ENCODE measurements around the gene EI24. TPM values are rescaled to one million over a fixed set of nuclear protein-coding genes. Genes with fewer than 3 reads are reported as not detected.

EI24 gene
- total and polyA plus RNA-seq, 2 experiments from 2014 or later = 76.2 to 130 TPM

DNA sequence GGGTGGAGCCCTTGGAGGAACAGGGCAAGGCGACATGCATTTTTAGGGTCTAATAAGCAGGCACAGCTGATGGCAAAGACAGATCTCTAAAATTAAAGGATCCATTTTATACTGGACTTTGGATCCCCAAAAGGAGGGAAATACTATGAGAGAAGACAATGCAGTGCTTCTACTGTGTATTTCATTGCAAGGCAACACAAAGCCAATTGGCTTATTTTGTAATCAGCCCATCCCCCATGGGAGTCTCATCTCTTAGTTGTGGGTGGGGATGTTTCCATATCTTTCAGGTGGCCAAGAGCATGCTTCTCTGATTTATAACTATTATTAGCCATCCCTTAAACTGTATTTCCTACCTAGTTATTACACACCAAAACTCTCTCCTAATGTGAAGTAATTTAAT, 18.5 kb upstream of the EI24 start:
- Histone ChIP-seq H3K27ac (no peak overlapping the region), H3K36me3 (replicated peaks; ENCODE audit: insufficient read depth, low read depth) (no peaks in the 10 kb centered on the region), H3K4me3 (no peak overlapping the region), H3K9me3 (ENCODE audit: low read depth) (peaks cover 7% of the 10 kb centered on the region), H4K20me1 (ENCODE audit: insufficient read depth, poor library complexity, severe bottlenecking) (no peaks in the 10 kb centered on the region), H3K4me1 (ENCODE audit: insufficient read depth) (no peaks in the 10 kb centered on the region), H3K79me2 (no peaks in the 10 kb centered on the region), H3K4me2 (no peak overlapping the region), H3K27me3 (no peaks in the 10 kb centered on the region), H3K9me2 (replicated peaks; ENCODE audit: insufficient read depth) (no peaks in the 10 kb centered on the region), H2AFZ (no peak overlapping the region)
- DNase-seq (ENCODE audit: low spot score) = no peak
- 100% methylated on average over 1 of the region's 1 CpG for WGBS (ENCODE audit: low lambda C conversion rate, missing lambda C conversion rate)
- TF ChIP-seq EZH2 (IDR thresholded peaks at IDR 0.05; ENCODE audit: borderline replicate concordance) = no peak
- TF ChIP-seq EZH2phosphoT487 (IDR thresholded peaks at IDR 0.05; ENCODE audit: low read depth, severe bottlenecking, unreplicated experiment) = no peak
- no peak for TF ChIP-seq CTCF (IDR thresholded peaks at IDR 0.05; ENCODE audit: poor library complexity)

DNA sequence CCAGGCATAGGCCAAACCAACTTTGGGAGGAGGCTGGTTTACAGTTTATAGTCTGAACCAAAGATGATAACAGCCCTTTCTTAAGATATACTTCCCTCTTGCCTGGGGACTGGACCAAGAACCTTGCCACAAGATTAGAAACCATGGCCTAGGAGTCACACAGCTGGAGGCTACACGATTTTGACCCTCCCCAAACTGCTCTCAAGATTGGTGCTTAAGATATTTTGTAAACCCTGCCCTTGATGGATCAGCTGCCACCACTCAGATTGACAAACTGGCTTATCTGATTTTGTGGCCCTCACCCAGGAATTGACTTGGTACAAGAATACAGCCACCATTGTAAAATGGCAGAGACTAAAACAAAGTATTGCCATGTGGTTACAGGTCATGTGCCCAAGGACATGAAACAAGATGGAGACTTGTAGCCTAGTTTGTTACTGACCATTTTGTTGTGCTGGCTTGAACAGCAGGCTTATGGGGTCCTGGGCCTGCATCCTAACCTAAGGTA, 17.4 kb upstream of the EI24 start:
- Histone ChIP-seq H3K27me3 (no peaks in the 10 kb centered on the region), H3K36me3 (replicated peaks; ENCODE audit: insufficient read depth, low read depth) (no peaks in the 10 kb centered on the region), H3K27ac (no peak overlapping the region), H3K4me2 (no peak overlapping the region), H3K9me2 (replicated peaks; ENCODE audit: insufficient read depth) (no peaks in the 10 kb centered on the region), H3K9me3 (ENCODE audit: low read depth) (peaks cover 7% of the 10 kb centered on the region), H4K20me1 (ENCODE audit: insufficient read depth, poor library complexity, severe bottlenecking) (no peaks in the 10 kb centered on the region), H3K4me3 (no peak overlapping the region), H3K79me2 (no peaks in the 10 kb centered on the region), H2AFZ (no peak overlapping the region), H3K4me1 (ENCODE audit: insufficient read depth) (no peaks in the 10 kb centered on the region)
- TF ChIP-seq EZH2phosphoT487 (IDR thresholded peaks at IDR 0.05; ENCODE audit: low read depth, severe bottlenecking, unreplicated experiment) = no peak
- TF ChIP-seq EZH2 (IDR thresholded peaks at IDR 0.05; ENCODE audit: borderline replicate concordance) = no peak
- no peak for TF ChIP-seq CTCF (IDR thresholded peaks at IDR 0.05; ENCODE audit: poor library complexity)
- WGBS (ENCODE audit: low lambda C conversion rate, missing lambda C conversion rate) = 58% methylated on average over 1 of the region's 1 CpG
- no peak for DNase-seq (ENCODE audit: low spot score)

DNA sequence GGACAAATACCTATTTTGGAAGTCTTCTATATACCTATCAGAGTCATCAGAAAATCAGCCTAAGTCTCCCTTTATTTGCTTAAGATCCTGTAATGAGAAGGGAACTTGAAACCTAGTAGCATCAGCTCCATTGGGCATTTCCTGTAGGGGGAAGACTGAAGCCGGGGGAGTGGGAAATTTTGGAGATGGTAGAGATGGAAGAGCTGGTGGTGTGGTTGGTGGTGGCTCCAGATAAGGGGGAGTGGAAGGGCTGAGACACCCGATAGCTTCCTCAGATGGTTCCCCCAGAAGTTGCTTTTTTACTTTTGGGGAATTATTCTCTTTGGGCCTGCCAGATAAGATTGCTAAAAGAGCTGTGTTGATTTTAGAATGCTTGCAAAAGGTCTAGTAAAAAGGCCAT, 16.4 kb upstream of the EI24 start:
- TF ChIP-seq CTCF (IDR thresholded peaks at IDR 0.05; ENCODE audit: poor library complexity) (no peak), EZH2 (IDR thresholded peaks at IDR 0.05; ENCODE audit: borderline replicate concordance) (no peak), EZH2phosphoT487 (IDR thresholded peaks at IDR 0.05; ENCODE audit: low read depth, severe bottlenecking, unreplicated experiment) (no peak)
- no peak overlapping the region for H3K27ac ChIP-seq
- no peak for DNase-seq (ENCODE audit: low spot score)
- H3K4me3 ChIP-seq = no peak overlapping the region
- H3K9me3 ChIP-seq (ENCODE audit: low read depth) = peaks cover 7% of the 10 kb centered on the region
- H3K4me2 ChIP-seq = no peak overlapping the region
- WGBS (ENCODE audit: low lambda C conversion rate, missing lambda C conversion rate) = 90% methylated on average over 2 of the region's 2 CpGs
- no peaks in the 10 kb centered on the region for H3K27me3 ChIP-seq
- H3K79me2 ChIP-seq = no peaks in the 10 kb centered on the region
- H3K9me2 ChIP-seq (replicated peaks; ENCODE audit: insufficient read depth) = no peaks in the 10 kb centered on the region
- no peaks in the 10 kb centered on the region for H3K36me3 ChIP-seq (replicated peaks; ENCODE audit: insufficient read depth, low read depth)
- no peak overlapping the region for H2AFZ ChIP-seq
- H3K4me1 ChIP-seq (ENCODE audit: insufficient read depth) = no peaks in the 10 kb centered on the region
- H4K20me1 ChIP-seq (ENCODE audit: insufficient read depth, poor library complexity, severe bottlenecking) = no peaks in the 10 kb centered on the region

DNA sequence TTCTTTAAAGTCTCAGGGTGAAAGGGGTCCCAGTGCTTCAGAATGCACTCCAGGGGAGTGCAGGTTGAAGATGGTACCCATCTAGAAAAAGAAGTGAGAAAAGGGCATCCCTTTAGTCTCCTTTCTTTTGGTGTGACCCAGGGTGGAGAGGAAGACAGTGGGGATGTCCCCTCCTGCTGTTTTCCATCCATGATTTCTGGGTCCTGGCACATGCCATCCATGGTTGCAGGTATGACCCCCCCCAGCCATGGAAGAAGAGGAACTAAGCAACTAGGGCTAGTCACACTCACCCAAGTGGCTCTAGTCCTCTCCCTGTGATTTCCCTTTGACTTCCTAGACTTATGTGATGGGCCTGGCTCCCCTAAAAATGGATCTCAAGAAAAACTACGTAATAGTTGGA, 15.9 kb upstream of the EI24 start:
- 96% methylated on average over 1 of the region's 1 CpG for WGBS (ENCODE audit: low lambda C conversion rate, missing lambda C conversion rate)
- Histone ChIP-seq H3K4me2 (no peak overlapping the region), H4K20me1 (ENCODE audit: insufficient read depth, poor library complexity, severe bottlenecking) (no peaks in the 10 kb centered on the region), H3K9me2 (replicated peaks; ENCODE audit: insufficient read depth) (no peaks in the 10 kb centered on the region), H2AFZ (no peak overlapping the region), H3K79me2 (no peaks in the 10 kb centered on the region), H3K4me3 (no peak overlapping the region), H3K9me3 (ENCODE audit: low read depth) (peaks cover 7% of the 10 kb centered on the region), H3K27ac (no peak overlapping the region), H3K4me1 (ENCODE audit: insufficient read depth) (no peaks in the 10 kb centered on the region), H3K36me3 (replicated peaks; ENCODE audit: insufficient read depth, low read depth) (no peaks in the 10 kb centered on the region), H3K27me3 (no peaks in the 10 kb centered on the region)
- DNase-seq (ENCODE audit: low spot score) = no peak
- no peak for TF ChIP-seq CTCF (IDR thresholded peaks at IDR 0.05; ENCODE audit: poor library complexity)
- TF ChIP-seq EZH2phosphoT487 (IDR thresholded peaks at IDR 0.05; ENCODE audit: low read depth, severe bottlenecking, unreplicated experiment) = no peak
- TF ChIP-seq EZH2 (IDR thresholded peaks at IDR 0.05; ENCODE audit: borderline replicate concordance) = no peak
